Spleen (tissue), 11 donors: ENCODE data around the gene POLA1. TPM values are rescaled to one million over a fixed set of nuclear protein-coding genes. Genes with fewer than 3 reads are reported as not detected.

Experiments used
- DNase-seq: peaks from one replicate; pipeline ENCODE4 v3.0.0-alpha.2; 2020
- H3K27ac ChIP-seq, 8 donors: fragments of 200-600 bp; sonication (generic) in 7 of 8; 1 replicate in 4 of 8; 2 replicates in 4 of 8; pipeline versions ENCODE4 v1.5.0 to v1.8.0; 2016 to 2021; ENCODE audit warnings: inconsistent platforms in 4 of 8, mild to moderate bottlenecking in 4 of 8, moderate library complexity in 1 of 8
- H3K27me3 ChIP-seq, 7 donors: fragments of 200-600 bp; sonication (generic) in 6 of 7; replicated peaks in 1 of 7; 1 replicate in 4 of 7; 2 replicates in 3 of 7; pipeline versions ENCODE4 v1.5.0 to v1.8.0; 2016 to 2021; ENCODE audit warnings: inconsistent platforms in 3 of 7, mild to moderate bottlenecking in 1 of 7
- H3K36me3 ChIP-seq, 6 donors: fragments of 200-600 bp; sonication (generic) in 5 of 6; 1 replicate in 4 of 6; 2 replicates in 2 of 6; pipeline versions ENCODE4 v1.5.0 to v1.8.0; 2016 to 2021; ENCODE audit warnings: inconsistent platforms in 2 of 6
- H3K4me1 ChIP-seq, 6 donors: fragments of 200-600 bp; sonication (generic) in 5 of 6; 1 replicate in 3 of 6; 2 replicates in 3 of 6; pipeline versions ENCODE4 v1.5.0 to v1.8.0; 2016 to 2021; ENCODE audit warnings: inconsistent platforms in 3 of 6
- H3K4me3 ChIP-seq, 8 donors: fragments of 200-600 bp; sonication (generic) in 7 of 8; 1 replicate in 4 of 8; 2 replicates in 4 of 8; pipeline versions ENCODE4 v1.5.0 to v1.8.0; 2016 to 2021; ENCODE audit warnings: inconsistent platforms in 4 of 8, mild to moderate bottlenecking in 4 of 8, moderate library complexity in 2 of 8
- H3K9me3 ChIP-seq, 8 donors: fragments of 200-600 bp; sonication (generic) in 7 of 8; 1 replicate in 4 of 8; 2 replicates in 4 of 8; pipeline versions ENCODE4 v1.5.0 to v1.8.0; 2016 to 2021; ENCODE audit warnings: inconsistent platforms in 4 of 8
- POLR2A ChIP-seq, 3 donors: fragments of 450-650 bp; IDR thresholded peaks; one replicate each; pipeline ENCODE4 v1.5.1; 2017; ENCODE audit warnings: antibody characterized with exemption in 3 of 3, mild to moderate bottlenecking in 1 of 3
- POLR2AphosphoS5 ChIP-seq, 3 donors: sonication (generic); formaldehyde crosslinking; IDR thresholded peaks; one replicate each; pipeline ENCODE4 v1.5.1; 2017; ENCODE audit warnings: antibody characterized with exemption in 3 of 3
- WGBS, 5 donors: extraction: QIAGEN DNeasy Blood & Tissue Kit in 3 of 5; methylation state at CpG; one replicate each; pipeline versions ENCODE4 v1.1.5 to v1.1.7; 2013 to 2018; 5-methylcytosine and 5-hydroxymethylcytosine counted together
- intact Hi-C: fragments of 100-400 bp; cut with DNase I; formaldehyde crosslinking; loops from one replicate; pipeline ENCODE4 v1.15.0; 2023; ENCODE audit warnings: low total_unique reads
- polyA plus RNA-seq, 3 donors: library from polyadenylated mRNA; stranded (reverse); fragments of 200-250 nt; gene quantifications; one replicate each; pipeline ENCODE4 v1.2.1, GENCODE V29; 2013
- total RNA-seq, 7 donors: library from RNA; depleted of rRNA in 3 of 7; stranded (reverse); fragments of >200 nt in 3 of 7; fragmentation: NEBNext Ultra II Directional in 4 of 7; extraction: Animal tissue kit (Norgen Biotek cat#: 25700) in 4 of 7; gene quantifications; one replicate each; pipeline versions ENCODE4 v1.1.0 to v1.2.1, GENCODE V29; 2016 to 2021
- TF ChIP-seq, protein P1 (sequence below), 11 experiments: fragments of 200-600 bp in 7 of 11; fragments of 450-650 bp in 4 of 11; sonication (generic) in 4 of 11; IDR thresholded peaks in 8 of 11; conservative IDR thresholded peaks in 3 of 11; 1 replicate in 7 of 11; 2 replicates in 4 of 11; pipeline versions ENCODE4 v1.4.0 to v1.8.0; 2016 to 2021; ENCODE audit warnings: antibody characterized with exemption in 11 of 11, inconsistent platforms in 4 of 11, mild to moderate bottlenecking in 1 of 11
- donor health status: healthy with polysubstance abuse.
- donor health status: DM: no; HTN: no; CAD: no; lungs with moderate emphysema.
- donor health status: DM: no; HTN: no; CAD: no.
- donor health status: Bipolar disorder and iron deficiency.
- donor health status: healthy.
- donor health status: DM: no; HTN: no; CAD: no.
- donor health status: DM: yes; HTN: yes; CAD: no.

Gene POLA1
- total and polyA plus RNA-seq, 10 donors: 2.1 to 15.4 (median 10.6) TPM

DNA sequence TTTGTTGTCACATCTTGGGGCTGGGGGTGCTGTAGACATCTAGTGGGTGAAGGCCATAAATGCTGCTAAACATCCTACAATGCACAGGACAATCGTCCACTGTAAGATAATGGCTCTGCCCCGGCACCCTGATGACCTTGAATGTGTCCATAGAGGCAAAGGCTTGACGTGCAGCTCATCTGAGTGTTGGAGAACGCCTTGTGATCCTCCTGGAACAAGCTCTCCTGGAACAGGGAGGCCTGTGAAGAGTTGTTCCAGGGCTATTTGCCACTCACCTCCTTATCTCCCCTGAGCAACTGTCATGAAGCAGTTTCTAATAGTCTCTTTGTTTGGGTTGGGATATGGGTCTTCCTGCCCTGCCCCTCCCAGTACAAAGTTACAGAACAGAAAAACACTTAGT is 31.4 kb upstream of the POLA1 start:
- Histone ChIP-seq H3K4me3 (no peak overlapping the region), H3K27me3 (peaks cover 0 to 5% (median 0%) of the 10 kb centered on the region in 7 donors), H3K27ac (no peak overlapping the region), H3K9me3 (no peaks in the 10 kb centered on the region), H3K4me1 (no peaks in the 10 kb centered on the region), H3K36me3 (no peaks in the 10 kb centered on the region)
- TF ChIP-seq, protein P1, sequence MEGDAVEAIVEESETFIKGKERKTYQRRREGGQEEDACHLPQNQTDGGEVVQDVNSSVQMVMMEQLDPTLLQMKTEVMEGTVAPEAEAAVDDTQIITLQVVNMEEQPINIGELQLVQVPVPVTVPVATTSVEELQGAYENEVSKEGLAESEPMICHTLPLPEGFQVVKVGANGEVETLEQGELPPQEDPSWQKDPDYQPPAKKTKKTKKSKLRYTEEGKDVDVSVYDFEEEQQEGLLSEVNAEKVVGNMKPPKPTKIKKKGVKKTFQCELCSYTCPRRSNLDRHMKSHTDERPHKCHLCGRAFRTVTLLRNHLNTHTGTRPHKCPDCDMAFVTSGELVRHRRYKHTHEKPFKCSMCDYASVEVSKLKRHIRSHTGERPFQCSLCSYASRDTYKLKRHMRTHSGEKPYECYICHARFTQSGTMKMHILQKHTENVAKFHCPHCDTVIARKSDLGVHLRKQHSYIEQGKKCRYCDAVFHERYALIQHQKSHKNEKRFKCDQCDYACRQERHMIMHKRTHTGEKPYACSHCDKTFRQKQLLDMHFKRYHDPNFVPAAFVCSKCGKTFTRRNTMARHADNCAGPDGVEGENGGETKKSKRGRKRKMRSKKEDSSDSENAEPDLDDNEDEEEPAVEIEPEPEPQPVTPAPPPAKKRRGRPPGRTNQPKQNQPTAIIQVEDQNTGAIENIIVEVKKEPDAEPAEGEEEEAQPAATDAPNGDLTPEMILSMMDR (IDR thresholded peaks at IDR 0.05 in 8 of 11, conservative IDR thresholded peaks at IDR 0.05 in 3 of 11): no peak
- TF ChIP-seq POLR2A (IDR thresholded peaks at IDR 0.05) (no peak), POLR2AphosphoS5 (IDR thresholded peaks at IDR 0.05) (no peak)
- 59 to 83% (median 82%) methylated on average over 2 to 4 of the region's 4 CpGs for WGBS, 5 donors
- no peak for DNase-seq
- intact Hi-C loops: no loop called here

DNA sequence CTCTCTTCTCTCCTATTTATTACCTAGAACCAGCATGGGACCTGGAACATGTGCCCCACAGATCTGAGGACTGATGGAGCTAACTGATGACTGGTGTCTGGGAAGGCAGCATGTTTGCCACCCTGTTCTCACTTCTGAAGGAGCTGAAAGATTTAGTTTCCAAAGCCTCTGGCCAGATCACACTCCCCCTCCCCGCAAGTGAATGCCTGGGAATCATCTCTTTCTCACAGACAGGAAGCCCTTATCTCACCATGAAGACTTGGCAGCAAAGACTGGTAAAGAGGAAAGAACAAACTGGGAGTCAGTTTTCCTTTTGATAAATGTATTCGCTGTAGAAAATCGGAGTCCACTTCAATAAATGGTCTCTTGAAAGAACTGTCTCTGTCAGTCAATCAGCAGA is 25.6 kb upstream of the POLA1 start:
- intact Hi-C loops: no loop called here
- Histone ChIP-seq H3K9me3 (no peaks in the 10 kb centered on the region), H3K4me3 (no peak overlapping the region), H3K27ac (no peak overlapping the region), H3K4me1 (no peaks in the 10 kb centered on the region), H3K36me3 (no peaks in the 10 kb centered on the region), H3K27me3 (peaks cover 0 to 6% (median 0%) of the 10 kb centered on the region in 7 donors)
- WGBS, 5 donors: 24 to 52% (median 43%) methylated on average over 3 of the region's 3 CpGs
- no peak for DNase-seq
- TF ChIP-seq POLR2A (IDR thresholded peaks at IDR 0.05) (no peak), POLR2AphosphoS5 (IDR thresholded peaks at IDR 0.05) (no peak)
- TF ChIP-seq, protein P1 (IDR thresholded peaks at IDR 0.05 in 8 of 11, conservative IDR thresholded peaks at IDR 0.05 in 3 of 11): no peak

DNA sequence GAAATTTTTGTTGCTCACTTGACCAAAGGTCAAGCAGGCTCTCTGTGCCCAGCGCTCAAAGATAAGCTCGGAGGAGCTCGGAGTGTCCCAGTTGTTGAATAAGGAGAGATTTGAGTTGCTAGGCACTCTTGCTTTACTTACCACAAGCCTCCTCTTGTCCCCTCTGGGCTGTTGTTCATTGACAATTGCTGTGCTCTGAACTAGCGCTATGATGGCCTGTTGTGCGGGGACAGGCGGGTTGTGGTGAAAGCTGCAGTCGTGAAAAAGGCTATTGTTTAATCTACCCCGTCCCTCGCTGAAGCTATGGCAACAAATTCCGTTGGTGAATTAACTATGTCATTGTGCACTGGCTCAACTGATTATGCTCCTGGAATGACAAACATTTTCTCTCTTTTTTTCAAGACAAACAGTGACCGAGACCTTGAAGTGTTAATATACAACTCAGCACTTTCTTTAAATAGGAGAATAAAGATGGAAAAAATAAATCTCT is 21.0 kb upstream of the POLA1 start:
- no peaks in the 10 kb centered on the region for H3K9me3 ChIP-seq
- no peak overlapping the region for H3K4me3 ChIP-seq
- WGBS, 5 donors: 71 to 86% (median 80%) methylated on average over 11 of the region's 11 CpGs
- H3K27me3 ChIP-seq: peaks cover 0 to 7% (median 0%) of the 10 kb centered on the region in 7 donors
- no peaks in the 10 kb centered on the region for H3K36me3 ChIP-seq
- no peaks in the 10 kb centered on the region for H3K4me1 ChIP-seq
- no peak overlapping the region for H3K27ac ChIP-seq
- no peak for TF ChIP-seq POLR2A (IDR thresholded peaks at IDR 0.05)
- TF ChIP-seq POLR2AphosphoS5 (IDR thresholded peaks at IDR 0.05): no peak
- TF ChIP-seq, protein P1 (IDR thresholded peaks at IDR 0.05 in 8 of 11, conservative IDR thresholded peaks at IDR 0.05 in 3 of 11): no peak
- DNase-seq: no peak
- intact Hi-C loops: no loop called here

DNA sequence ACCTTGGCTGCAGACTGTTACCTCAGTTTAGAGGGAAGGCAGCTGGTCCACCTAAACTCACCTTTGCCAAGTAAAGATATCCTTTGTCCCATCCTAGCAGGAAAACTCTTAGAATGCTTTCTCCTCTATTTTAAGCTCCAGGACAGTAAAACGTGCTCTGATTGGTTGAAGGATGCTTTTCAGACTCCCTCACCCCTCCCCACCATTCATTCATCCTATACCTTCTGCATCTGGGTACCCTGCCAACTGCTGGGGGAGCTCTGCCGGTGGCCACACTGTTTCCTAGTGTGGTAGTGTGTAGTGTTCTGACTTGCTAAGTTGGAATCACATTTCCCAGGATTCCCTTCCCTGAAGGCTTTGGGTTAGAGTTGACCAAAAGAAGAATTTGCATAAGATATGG is 20.3 kb upstream of the POLA1 start:
- intact Hi-C loops: no loop called here

More for the DNA sequence above, 20.3 kb upstream of the POLA1 start:
- Histone ChIP-seq H3K4me1 (no peaks in the 10 kb centered on the region), H3K27me3 (peaks cover 0 to 7% (median 0%) of the 10 kb centered on the region in 7 donors), H3K9me3 (no peaks in the 10 kb centered on the region), H3K36me3 (no peaks in the 10 kb centered on the region), H3K27ac (no peak overlapping the region), H3K4me3 (no peak overlapping the region)
- DNase-seq: no peak
- 44 to 78% (median 48%) methylated on average over 2 of the region's 2 CpGs for WGBS, 5 donors
- TF ChIP-seq POLR2AphosphoS5 (IDR thresholded peaks at IDR 0.05) (no peak), POLR2A (IDR thresholded peaks at IDR 0.05) (no peak)
- TF ChIP-seq, protein P1 (IDR thresholded peaks at IDR 0.05 in 8 of 11, conservative IDR thresholded peaks at IDR 0.05 in 3 of 11): no peak
